BE2C (cell line): ENCODE measurements around the gene ERP44.

Experiments
- DNase-seq: peaks from one replicate; pipeline ENCODE4 v3.0.0-alpha.2; 2020
- H3K27me3 ChIP-seq: fragments of 250-450 bp; sonication (Bioruptor Pico); 2 replicates; pipeline ENCODE4 v1.5.1; 2020; ENCODE audit warnings: mild to moderate bottlenecking
- H3K36me3 ChIP-seq: fragments of 250-450 bp; sonication (Bioruptor Pico); 2 replicates; pipeline ENCODE4 v1.5.1; 2020; ENCODE audit warnings: mild to moderate bottlenecking
- H3K4me1 ChIP-seq: fragments of 250-450 bp; sonication (Bioruptor Pico); 2 replicates; pipeline ENCODE4 v1.5.1; 2020
- H3K4me3 ChIP-seq: 2 replicates; pipeline ENCODE4 v1.5.1; 2011; ENCODE audit warnings: low read depth, low read length
- H3K9me3 ChIP-seq: fragments of 250-450 bp; sonication (Bioruptor Pico); 2 replicates; pipeline ENCODE4 v1.5.1; 2020
- TF ChIP-seq, protein P1 (sequence below): IDR thresholded peaks from 2 replicates; pipeline ENCODE4 v1.5.1; 2012; ENCODE audit warnings: mild to moderate bottlenecking, low read depth, low read length

The ERP44 gene

DNA sequence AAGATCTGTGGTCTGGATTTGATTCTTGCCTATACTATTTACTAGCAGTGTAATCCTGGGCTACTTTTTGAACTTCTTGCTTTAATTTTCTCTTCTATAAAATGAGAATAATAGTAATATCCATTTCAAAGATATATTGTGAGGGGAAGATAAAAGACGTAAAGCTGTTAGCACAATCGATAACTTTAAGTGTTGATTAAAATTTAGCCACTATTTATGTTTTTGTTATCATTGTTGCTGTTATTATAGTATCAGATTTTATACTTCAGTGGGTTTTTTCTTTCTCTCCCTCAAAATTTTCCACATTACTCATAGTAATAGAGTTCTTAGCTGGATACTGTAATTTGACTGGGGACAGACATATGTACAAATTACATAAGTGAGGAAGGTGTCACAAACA lies 150.3 kb downstream of the ERP44 start:
- no peaks in the 10 kb centered on the region for H3K9me3 ChIP-seq
- H3K36me3 ChIP-seq, result no peaks in the 10 kb centered on the region; the same call in 1 of the 2 replicates
- H3K4me3 ChIP-seq, result no peak overlapping the region
- H3K27me3 ChIP-seq, result no peaks in the 10 kb centered on the region
- no peak for DNase-seq
- TF ChIP-seq, protein P1, sequence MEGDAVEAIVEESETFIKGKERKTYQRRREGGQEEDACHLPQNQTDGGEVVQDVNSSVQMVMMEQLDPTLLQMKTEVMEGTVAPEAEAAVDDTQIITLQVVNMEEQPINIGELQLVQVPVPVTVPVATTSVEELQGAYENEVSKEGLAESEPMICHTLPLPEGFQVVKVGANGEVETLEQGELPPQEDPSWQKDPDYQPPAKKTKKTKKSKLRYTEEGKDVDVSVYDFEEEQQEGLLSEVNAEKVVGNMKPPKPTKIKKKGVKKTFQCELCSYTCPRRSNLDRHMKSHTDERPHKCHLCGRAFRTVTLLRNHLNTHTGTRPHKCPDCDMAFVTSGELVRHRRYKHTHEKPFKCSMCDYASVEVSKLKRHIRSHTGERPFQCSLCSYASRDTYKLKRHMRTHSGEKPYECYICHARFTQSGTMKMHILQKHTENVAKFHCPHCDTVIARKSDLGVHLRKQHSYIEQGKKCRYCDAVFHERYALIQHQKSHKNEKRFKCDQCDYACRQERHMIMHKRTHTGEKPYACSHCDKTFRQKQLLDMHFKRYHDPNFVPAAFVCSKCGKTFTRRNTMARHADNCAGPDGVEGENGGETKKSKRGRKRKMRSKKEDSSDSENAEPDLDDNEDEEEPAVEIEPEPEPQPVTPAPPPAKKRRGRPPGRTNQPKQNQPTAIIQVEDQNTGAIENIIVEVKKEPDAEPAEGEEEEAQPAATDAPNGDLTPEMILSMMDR, result no peak
- no peaks in the 10 kb centered on the region for H3K4me1 ChIP-seq

DNA sequence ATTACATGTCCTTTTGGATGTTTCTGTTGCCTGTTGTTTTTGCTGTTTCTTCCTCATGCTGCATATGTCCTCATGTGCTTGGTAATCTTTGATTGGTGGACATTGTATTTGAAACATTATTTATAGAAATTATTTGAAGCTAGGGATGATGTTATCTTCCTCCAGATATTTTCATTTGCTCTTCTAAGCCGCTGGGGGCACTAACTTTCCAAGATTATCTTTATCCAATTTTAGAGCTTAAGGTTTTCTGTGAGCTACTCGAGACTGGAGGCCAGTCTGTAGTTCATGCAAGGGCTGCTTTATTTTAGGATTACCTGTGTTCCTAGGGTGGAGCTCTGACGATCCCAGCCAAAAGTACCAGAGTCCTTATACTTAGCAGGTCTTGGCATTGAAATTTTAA lies 151.4 kb downstream of the ERP44 start:
- H3K4me1 ChIP-seq, result no peaks in the 10 kb centered on the region
- H3K9me3 ChIP-seq, result no peaks in the 10 kb centered on the region

DNA sequence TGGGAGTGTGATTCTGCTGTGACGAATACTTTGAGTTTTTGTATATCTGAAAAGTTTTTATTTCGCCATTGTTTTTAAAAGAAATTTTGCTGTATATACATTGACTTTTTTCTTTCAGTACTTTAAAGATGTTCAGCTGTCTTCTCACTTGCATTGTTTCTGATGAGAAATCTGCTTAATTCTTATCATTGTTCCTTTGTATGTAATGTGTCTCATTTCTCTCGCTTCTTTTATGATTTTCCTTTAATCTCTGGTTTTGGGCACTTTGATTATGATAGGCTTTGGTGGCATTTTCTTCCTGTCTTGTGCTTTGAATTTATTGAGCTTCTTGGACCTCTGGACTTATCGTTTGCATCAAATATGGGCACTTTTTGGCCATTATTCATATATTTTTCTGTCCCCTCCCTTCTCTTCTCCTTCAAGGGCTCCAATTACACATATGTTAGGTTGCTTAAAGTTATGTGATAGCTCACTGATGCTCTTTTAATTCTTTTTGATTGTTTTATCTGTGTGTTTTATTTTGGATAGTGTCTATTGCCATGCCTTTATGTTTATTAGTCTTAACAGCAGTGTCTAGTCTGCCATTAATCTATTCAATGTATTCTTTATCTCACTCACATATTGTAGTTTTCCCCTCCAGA lies 161.7 kb downstream of the ERP44 start:
- no peaks in the 10 kb centered on the region for H3K9me3 ChIP-seq
- H3K4me1 ChIP-seq, result no peaks in the 10 kb centered on the region; the same call in 1 of the 2 replicates
- H3K4me3 ChIP-seq, result no peak overlapping the region
- TF ChIP-seq, protein P1, result no peak
- no peaks in the 10 kb centered on the region for H3K27me3 ChIP-seq
- no peak for DNase-seq
- H3K36me3 ChIP-seq, result no peaks in the 10 kb centered on the region

More for the DNA sequence above, 151.4 kb downstream of the ERP44 start:
- H3K4me3 ChIP-seq, result no peak overlapping the region
- no peaks in the 10 kb centered on the region for H3K27me3 ChIP-seq
- TF ChIP-seq, protein P1, result peak; percentile 39
- H3K36me3 ChIP-seq, result no peaks in the 10 kb centered on the region; the same call in 1 of the 2 replicates
- no peak for DNase-seq

DNA sequence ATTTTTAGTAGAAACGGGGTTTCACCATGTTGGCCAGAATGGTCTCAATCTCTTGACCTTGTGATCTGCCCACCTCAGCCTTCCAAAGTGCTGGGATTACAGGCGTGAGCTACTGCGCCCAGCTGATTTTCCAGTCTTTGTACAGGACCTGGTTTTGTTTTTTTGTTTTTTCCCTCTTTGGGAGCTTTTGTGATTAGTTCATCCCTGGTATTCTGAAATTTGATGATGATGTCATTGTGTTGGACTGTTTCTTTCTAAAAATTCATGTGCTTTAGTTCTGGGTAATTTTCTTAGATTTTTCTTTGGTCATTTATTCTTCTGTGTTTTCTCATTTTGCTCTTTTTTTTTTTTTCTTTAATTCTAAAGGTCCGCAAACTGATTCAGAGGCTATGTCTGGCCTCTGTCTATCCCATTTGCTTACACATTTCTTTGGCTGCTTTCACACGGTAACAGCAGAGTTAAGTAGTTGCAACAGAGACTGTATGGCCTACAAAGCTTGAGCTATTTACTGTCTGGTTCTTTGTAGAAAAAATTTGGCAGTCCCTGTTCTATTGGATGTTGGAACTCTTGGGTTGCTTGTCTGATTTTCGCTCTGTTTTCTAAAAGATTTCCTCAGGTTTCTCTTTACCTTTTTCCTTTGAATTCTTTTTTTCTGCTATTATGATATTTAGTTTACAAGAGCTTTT lies 167.5 kb downstream of the ERP44 start:
- no peaks in the 10 kb centered on the region for H3K27me3 ChIP-seq
- H3K36me3 ChIP-seq, result no peaks in the 10 kb centered on the region
- TF ChIP-seq, protein P1, result no peak
- H3K4me3 ChIP-seq, result no peak overlapping the region
- H3K4me1 ChIP-seq, result no peaks in the 10 kb centered on the region; the same call in 1 of the 2 replicates
- no peak for DNase-seq
- H3K9me3 ChIP-seq, result no peaks in the 10 kb centered on the region

DNA sequence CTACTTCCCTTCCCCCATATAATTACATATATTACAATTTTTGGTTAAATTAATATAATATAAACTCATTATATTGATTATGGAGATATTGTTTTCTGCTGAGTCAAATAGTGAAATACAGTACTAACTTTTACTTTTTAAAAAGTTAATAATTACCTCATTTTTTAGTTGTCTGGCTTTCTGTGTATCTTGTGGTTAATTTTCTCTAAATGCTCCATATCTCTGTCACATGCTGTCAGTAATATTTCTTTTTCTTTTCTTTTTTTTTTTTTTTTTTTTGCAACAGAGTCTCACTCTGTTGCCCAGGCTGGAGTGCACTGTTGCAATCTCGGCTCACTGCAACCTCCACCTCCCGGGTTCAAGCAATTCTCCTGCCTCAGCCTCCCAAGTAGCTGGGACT lies 169.1 kb downstream of the ERP44 start:
- DNase-seq, result no peak
- Histone ChIP-seq H3K4me1 (no peaks in the 10 kb centered on the region; the same call in 1 of the 2 replicates), H3K4me3 (no peak overlapping the region), H3K9me3 (no peaks in the 10 kb centered on the region), H3K27me3 (no peaks in the 10 kb centered on the region), H3K36me3 (no peaks in the 10 kb centered on the region)
- TF ChIP-seq, protein P1, result no peak
